HG03066 (cell line): Measurements from ENCODE around the gene WNK1.
"Not testable (repeated sequence)": the region's sequence is repeated elsewhere in the genome, so short reads cannot be mapped to it uniquely, and the experiment has no call there.

Experiments used
- ATAC-seq: cut with Tn5 transposase; IDR thresholded peaks from one replicate; pipeline ENCODE4 v1.9.1; 2021; ENCODE audit warnings: low read depth; ENCODE audit not compliant: unreplicated experiment

The WNK1 gene

GRCh38 chr12:751999-752694 is at the start of gene WNK1:
TSS of gene WNK1 (plus strand) at chr12:752579. CDS start at chr12:753566, 987 bp downstream.
- ATAC-seq: peak; percentile 44

DNA sequence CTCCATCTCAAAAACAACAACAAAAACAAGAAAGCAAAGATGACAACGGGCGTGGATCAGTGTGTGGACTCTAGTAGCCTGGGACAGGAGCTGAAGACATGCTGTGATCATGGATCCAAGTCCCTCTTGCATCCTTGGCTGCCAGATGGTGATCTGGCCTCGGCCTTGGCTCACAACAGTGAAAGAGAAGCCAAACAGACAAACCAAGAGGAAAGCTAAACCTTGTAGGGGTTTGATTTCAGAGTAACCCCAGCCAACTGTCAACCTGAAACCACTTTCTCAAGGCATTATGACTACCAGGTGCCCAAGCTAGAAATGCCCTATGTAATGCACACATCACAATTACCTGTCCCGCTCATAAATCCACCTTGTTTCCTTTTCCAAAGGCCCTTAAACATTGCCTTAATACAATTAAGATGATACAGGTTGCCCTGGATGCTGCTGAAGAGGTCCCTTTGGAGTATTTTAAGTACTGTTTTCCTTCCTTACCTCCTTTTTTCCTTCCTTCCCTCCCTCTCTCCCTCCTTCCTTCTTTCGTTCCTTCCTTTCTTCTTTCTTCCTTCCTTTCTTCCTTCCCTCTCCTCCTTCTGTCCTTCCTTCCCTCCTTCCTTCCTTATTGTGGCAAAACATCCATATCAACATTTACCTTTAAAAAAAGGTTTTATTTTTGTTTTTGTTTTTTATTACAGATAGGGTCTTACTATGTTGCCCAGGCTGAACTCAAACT is 47.7 kb upstream of the WNK1 start:
- no peak for ATAC-seq

GRCh38 chr12:708084-708483 is 44.3 kb upstream of the WNK1 start:
- ATAC-seq: not testable (repeated sequence)

- no peak for ATAC-seq
Measured at GRCh38 chr12:709455-710020, 42.8 kb upstream of the WNK1 start.

- ATAC-seq: no peak
Measured at GRCh38 chr12:712172-712863, 40.1 kb upstream of the WNK1 start.

GRCh38 chr12:713281-713875 is 39.0 kb upstream of the WNK1 start:
- no peak for ATAC-seq

DNA sequence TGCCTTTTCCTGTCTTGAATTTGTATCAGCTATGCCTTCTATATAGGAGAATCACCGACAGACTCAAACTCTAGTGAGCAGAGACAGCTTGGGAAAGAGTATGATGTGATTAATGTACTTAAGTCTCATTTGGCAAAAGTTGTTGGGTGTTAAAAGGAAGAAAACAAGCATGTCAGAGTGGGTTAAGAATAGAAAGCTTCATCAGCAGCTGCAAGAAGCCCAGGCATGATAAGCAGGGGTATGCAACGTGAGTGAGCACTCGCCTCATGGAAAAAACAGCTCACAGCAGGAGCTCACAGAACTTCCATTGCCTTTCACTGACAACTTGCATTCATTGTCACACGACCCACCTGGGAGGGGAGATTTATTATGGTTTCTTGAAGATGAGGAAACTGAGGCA is 35.9 kb upstream of the WNK1 start:
- ATAC-seq: no peak

GRCh38 chr12:718756-719102 is 33.6 kb upstream of the WNK1 start:
- no peak for ATAC-seq

- ATAC-seq: no peak
Measured at GRCh38 chr12:720231-720941, 32.0 kb upstream of the WNK1 start.

DNA sequence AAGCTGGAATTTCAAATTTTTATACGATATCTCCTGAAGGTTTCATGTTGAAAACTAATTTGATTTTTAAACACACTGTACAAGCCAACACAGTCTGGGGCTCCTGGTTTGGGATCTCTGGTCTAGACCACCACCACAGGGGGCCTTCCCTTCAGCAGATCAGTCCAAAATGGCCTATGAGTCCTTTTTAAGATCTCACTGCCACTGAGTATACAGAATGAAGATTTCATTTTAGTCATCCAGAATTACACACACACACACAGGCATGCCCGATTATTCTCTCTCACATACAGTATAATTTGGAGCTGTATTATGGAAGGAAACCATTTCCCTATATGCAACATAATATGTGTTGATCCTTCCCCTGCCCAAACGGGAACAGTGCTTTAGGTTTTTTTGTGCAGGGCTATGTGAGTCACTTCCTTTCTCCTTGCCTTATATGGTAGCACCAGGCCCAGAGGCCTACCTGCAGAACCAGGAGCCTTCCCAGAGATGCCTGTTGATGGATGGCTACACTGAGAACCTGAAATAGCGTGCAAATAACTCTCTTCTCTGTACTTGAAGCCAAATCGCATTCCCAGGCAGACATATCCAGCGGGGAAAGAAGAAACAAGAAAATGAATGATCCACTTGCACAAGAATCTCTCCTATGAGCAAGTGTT is 28.1 kb upstream of the WNK1 start:
- ATAC-seq: no peak

- no peak for ATAC-seq
Measured at GRCh38 chr12:725076-725475, 27.3 kb upstream of the WNK1 start.

DNA sequence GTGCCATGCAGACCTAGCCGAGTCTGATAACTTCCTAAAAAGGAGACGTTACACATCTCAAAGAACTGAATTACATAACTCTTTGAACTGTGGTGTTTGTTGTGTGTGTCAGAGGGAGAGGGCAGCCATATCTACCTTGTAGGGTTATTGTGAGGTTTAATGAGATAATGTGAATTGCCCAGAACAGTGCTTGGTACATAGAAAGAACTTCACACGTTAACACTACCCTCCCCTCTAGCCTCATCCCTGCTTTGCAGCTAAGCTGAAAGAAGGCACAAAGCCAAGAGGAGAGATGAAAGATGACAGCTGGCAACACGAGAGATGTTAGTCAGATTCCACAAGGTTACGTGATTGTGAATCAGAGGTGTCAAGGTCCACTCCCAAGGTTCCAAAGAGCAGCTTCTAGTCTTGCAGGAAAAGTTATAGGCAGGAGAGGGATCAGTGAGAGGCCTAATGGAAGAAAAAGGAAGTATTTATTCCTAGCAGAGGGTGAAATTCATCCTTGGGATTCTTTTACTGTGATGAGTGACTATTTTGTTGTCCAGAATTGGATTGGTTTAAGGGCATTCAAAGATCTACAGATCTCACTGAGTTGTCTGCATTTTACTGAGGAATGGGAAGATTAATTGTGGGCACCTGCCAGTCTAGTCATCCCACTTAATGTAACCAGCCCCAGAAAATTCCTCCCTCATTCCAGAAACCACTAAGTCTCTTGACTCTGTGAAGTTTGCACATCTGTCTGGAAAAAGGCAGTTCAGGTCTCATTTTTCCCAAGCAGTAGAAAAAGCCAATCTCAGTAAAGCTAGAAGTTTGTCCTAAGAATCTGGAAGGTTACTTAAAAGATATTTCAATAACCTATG is 25.9 kb upstream of the WNK1 start:
- ATAC-seq: no peak

DNA sequence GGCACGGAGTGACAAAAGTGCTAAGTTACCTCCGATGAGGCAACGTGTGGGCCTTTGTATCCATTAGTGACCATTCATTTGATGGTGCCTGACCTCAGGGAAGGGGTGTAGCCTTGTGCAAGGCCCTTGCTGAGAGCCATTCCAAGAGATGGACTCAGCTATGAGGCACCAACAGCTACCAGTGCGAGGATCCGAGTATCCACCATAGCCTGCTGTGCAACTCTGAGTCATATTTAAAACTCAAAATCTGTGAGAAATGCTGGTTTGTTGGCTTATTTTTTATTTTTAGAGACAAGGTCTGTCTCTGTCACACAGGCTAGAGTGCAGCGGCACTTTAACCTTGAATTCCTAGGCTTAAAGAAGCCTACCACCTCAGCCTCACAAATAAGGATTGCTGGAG is 25.1 kb upstream of the WNK1 start:
- no peak for ATAC-seq

DNA sequence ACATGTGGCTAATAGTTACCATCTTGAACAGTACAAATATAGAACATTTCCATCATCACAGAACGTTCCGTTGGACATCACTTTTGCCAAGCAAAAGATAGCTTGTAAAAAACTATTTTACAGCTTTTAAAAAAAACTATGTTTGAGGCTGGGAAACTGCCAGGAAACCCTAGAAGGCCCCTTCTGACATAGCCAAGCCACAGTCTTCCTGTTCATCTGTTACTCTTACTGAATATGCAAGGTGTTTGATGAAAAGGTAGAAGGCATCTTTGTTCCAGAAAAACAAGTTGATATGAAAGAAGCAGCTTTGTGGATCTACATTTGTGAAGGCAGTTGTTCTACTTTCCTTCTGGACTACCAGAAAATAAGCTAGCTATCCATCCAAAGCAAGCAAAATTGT is 23.6 kb upstream of the WNK1 start:
- no peak for ATAC-seq

DNA sequence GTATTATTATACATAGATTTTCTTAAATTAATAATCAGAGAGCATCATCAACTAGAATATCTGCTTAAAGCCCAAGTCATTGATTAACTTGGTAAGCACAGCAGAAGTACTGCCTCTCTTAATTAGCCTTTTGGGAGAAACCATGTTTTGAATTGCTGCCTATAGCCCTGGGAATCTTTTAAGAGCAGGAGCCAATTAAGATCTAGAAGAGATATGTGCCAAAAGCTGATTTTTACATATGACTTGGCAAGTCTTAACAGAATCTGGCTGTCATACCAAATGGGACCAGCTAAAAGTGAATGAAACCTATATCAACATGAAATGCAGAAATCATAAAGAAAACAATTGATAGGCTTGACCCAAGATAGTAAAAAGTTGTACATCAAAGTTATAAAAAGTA is 23.2 kb upstream of the WNK1 start:
- no peak for ATAC-seq

GRCh38 chr12:730550-730949 is 21.8 kb upstream of the WNK1 start:
- ATAC-seq: no peak

DNA sequence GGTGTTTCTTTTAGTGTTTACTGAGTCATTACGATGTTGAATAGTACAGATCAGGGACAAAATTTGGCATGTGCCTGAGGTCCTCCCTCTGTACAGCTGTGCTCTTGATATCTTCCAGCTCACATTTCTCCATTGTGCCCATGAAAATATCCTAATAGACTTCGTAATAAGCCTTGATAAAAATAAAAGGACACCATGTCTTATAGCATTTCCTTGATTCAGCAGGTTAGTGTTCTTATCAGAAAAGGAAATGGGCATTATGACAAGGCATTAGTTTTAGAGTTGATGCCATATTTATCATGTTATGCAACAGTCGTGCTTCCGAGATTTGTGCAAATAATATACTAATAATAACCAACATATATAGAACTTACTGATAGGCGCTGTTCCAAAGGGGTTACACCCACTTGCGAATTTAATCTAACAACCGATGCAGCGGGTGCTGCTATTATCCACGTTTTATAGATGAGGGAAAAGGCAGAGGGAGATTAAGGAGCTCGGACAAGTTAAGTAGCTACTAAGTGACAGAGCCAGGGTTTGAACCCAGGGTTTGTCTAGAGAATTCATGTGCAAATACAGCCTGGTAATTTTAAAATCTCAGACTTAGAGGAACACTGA is 15.1 kb upstream of the WNK1 start:
- ATAC-seq: no peak

- no peak for ATAC-seq
Measured at GRCh38 chr12:738712-739111, 13.7 kb upstream of the WNK1 start.

- no peak for ATAC-seq
Measured at GRCh38 chr12:739349-739748, 13.0 kb upstream of the WNK1 start.
